ENCODE results near the gene RLN1. TPM values are rescaled to one million over a fixed set of nuclear protein-coding genes. Genes with fewer than 3 reads are reported as not detected.
"Not testable (repeated sequence)": the region's sequence is repeated elsewhere in the genome, so short reads cannot be mapped to it uniquely, and the experiment has no call there.

The RLN1 gene
- polyA plus RNA-seq, 1 donor from 2014 or later = not detected

DNA sequence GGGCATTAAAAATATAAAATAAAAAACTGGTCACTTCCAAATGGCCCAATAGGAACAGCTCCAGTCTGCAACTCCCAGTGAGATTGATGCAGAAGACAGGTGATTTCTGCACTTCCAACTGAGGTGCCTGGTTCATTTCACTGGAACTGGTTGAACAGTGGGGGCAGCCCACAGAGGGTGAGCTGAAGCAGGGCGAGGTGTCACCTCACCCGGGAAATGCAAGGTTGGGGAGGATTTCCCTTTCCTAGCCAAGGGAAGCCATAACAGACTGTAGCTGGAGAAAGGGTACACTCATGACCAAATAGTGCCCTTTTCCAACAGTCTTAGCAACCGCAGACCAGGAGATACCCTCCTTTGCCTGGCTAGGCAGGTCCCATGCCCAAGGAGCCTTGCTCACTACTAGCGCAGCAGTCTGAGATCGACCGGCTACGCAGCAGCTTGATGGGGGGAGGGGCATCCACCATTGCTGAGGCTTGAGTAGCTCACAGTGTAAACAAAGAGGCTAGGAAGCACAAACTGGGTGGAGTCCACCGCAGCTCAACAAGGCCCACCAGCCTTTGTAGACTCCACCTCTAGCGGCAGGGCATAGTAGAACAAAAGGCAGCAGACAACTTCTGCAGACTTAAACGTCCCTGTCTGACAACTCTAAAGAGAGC lies 12.7 kb downstream of the RLN1 start:
- Histone ChIP-seq H3K4me3 (ENCODE audit: low read length) (no peak overlapping the region), H3K9ac (ENCODE audit: low read length) (no peak overlapping the region), H3K79me2 (replicated peaks; ENCODE audit: insufficient read depth, low read length) (no peaks in the 10 kb centered on the region), H3K36me3 (ENCODE audit: insufficient read depth, low read length) (no peaks in the 10 kb centered on the region), H3K27me3 (ENCODE audit: insufficient read depth, low read depth, low read length) (no peaks in the 10 kb centered on the region), H3K27ac (ENCODE audit: low read length) (no peak overlapping the region), H4K20me1 (ENCODE audit: insufficient read depth) (no peaks in the 10 kb centered on the region), H3K4me2 (ENCODE audit: low read length) (no peak overlapping the region), H2AFZ (ENCODE audit: low read depth, low read length) (no peak overlapping the region), H3K9me2 (ENCODE audit: insufficient read depth, low read length) (no peaks in the 10 kb centered on the region), H3K9me3 (ENCODE audit: low read length) (no peaks in the 10 kb centered on the region), H3F3A (ENCODE audit: insufficient read depth, low read length, poor library complexity, severe bottlenecking) (no peaks in the 10 kb centered on the region)
- TF ChIP-seq SMC3 (conservative IDR thresholded peaks at IDR 0.05; ENCODE audit: poor library complexity) (no peak), EP300 (conservative IDR thresholded peaks at IDR 0.05; ENCODE audit: poor library complexity, severe bottlenecking) (no peak), TAF1 (IDR thresholded peaks at IDR 0.05; ENCODE audit: low read depth) (no peak), POLR2AphosphoS5 (IDR thresholded peaks at IDR 0.05) (no peak), EZH2 (IDR thresholded peaks at IDR 0.05; ENCODE audit: borderline replicate concordance, insufficient read depth, low read length, poor library complexity, severe bottlenecking) (no peak), RAD21 (conservative IDR thresholded peaks at IDR 0.05) (no peak), MXI1 (conservative IDR thresholded peaks at IDR 0.05; ENCODE audit: poor library complexity, severe bottlenecking) (no peak)
- TF ChIP-seq, protein P1, sequence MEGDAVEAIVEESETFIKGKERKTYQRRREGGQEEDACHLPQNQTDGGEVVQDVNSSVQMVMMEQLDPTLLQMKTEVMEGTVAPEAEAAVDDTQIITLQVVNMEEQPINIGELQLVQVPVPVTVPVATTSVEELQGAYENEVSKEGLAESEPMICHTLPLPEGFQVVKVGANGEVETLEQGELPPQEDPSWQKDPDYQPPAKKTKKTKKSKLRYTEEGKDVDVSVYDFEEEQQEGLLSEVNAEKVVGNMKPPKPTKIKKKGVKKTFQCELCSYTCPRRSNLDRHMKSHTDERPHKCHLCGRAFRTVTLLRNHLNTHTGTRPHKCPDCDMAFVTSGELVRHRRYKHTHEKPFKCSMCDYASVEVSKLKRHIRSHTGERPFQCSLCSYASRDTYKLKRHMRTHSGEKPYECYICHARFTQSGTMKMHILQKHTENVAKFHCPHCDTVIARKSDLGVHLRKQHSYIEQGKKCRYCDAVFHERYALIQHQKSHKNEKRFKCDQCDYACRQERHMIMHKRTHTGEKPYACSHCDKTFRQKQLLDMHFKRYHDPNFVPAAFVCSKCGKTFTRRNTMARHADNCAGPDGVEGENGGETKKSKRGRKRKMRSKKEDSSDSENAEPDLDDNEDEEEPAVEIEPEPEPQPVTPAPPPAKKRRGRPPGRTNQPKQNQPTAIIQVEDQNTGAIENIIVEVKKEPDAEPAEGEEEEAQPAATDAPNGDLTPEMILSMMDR (IDR thresholded peaks at IDR 0.05; ENCODE audit: poor library complexity, severe bottlenecking) = no peak
- TF ChIP-seq, protein P2, sequence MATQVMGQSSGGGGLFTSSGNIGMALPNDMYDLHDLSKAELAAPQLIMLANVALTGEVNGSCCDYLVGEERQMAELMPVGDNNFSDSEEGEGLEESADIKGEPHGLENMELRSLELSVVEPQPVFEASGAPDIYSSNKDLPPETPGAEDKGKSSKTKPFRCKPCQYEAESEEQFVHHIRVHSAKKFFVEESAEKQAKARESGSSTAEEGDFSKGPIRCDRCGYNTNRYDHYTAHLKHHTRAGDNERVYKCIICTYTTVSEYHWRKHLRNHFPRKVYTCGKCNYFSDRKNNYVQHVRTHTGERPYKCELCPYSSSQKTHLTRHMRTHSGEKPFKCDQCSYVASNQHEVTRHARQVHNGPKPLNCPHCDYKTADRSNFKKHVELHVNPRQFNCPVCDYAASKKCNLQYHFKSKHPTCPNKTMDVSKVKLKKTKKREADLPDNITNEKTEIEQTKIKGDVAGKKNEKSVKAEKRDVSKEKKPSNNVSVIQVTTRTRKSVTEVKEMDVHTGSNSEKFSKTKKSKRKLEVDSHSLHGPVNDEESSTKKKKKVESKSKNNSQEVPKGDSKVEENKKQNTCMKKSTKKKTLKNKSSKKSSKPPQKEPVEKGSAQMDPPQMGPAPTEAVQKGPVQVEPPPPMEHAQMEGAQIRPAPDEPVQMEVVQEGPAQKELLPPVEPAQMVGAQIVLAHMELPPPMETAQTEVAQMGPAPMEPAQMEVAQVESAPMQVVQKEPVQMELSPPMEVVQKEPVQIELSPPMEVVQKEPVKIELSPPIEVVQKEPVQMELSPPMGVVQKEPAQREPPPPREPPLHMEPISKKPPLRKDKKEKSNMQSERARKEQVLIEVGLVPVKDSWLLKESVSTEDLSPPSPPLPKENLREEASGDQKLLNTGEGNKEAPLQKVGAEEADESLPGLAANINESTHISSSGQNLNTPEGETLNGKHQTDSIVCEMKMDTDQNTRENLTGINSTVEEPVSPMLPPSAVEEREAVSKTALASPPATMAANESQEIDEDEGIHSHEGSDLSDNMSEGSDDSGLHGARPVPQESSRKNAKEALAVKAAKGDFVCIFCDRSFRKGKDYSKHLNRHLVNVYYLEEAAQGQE (IDR thresholded peaks at IDR 0.05; ENCODE audit: borderline replicate concordance) = no peak

DNA sequence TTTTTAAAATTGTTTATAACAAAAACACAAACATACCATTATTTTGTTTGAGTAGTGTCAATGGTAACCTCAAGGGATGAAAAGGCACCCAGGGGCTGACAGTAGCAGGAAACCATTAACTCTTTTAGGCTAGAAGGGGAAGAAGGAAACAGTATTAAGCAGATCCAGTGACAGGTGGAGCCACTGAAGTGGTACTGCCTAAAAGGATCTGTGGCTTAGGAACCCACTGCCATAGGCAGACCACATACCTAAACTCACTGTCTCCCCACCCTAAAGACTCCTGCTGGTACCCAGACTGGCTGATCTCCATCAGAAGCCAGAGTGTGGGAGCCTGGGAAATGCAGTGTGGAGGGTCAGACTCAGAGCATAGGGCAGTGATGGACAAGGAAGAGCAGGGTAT lies 13.5 kb downstream of the RLN1 start:
- no peak for TF ChIP-seq SMC3 (conservative IDR thresholded peaks at IDR 0.05; ENCODE audit: poor library complexity)
- TF ChIP-seq MXI1 (conservative IDR thresholded peaks at IDR 0.05; ENCODE audit: poor library complexity, severe bottlenecking) = no peak
- no peak for TF ChIP-seq RAD21 (conservative IDR thresholded peaks at IDR 0.05)
- no peak for TF ChIP-seq EZH2 (IDR thresholded peaks at IDR 0.05; ENCODE audit: borderline replicate concordance, insufficient read depth, low read length, poor library complexity, severe bottlenecking)
- TF ChIP-seq, protein P2 (IDR thresholded peaks at IDR 0.05; ENCODE audit: borderline replicate concordance) = no peak
- TF ChIP-seq, protein P1 (IDR thresholded peaks at IDR 0.05; ENCODE audit: poor library complexity, severe bottlenecking) = no peak
- TF ChIP-seq EP300 (conservative IDR thresholded peaks at IDR 0.05; ENCODE audit: poor library complexity, severe bottlenecking) = no peak
- no peak for TF ChIP-seq POLR2AphosphoS5 (IDR thresholded peaks at IDR 0.05)
- no peak for TF ChIP-seq TAF1 (IDR thresholded peaks at IDR 0.05; ENCODE audit: low read depth)
- Histone ChIP-seq H3K79me2 (replicated peaks; ENCODE audit: insufficient read depth, low read length) (no peaks in the 10 kb centered on the region), H2AFZ (ENCODE audit: low read depth, low read length) (no peak overlapping the region), H3F3A (ENCODE audit: insufficient read depth, low read length, poor library complexity, severe bottlenecking) (no peaks in the 10 kb centered on the region), H3K27me3 (ENCODE audit: insufficient read depth, low read depth, low read length) (no peaks in the 10 kb centered on the region), H3K36me3 (ENCODE audit: insufficient read depth, low read length) (no peaks in the 10 kb centered on the region), H4K20me1 (ENCODE audit: insufficient read depth) (no peaks in the 10 kb centered on the region), H3K9ac (ENCODE audit: low read length) (no peak overlapping the region), H3K9me2 (ENCODE audit: insufficient read depth, low read length) (no peaks in the 10 kb centered on the region), H3K27ac (ENCODE audit: low read length) (no peak overlapping the region), H3K4me3 (ENCODE audit: low read length) (no peak overlapping the region), H3K4me2 (ENCODE audit: low read length) (no peak overlapping the region), H3K9me3 (ENCODE audit: low read length) (no peaks in the 10 kb centered on the region)

DNA sequence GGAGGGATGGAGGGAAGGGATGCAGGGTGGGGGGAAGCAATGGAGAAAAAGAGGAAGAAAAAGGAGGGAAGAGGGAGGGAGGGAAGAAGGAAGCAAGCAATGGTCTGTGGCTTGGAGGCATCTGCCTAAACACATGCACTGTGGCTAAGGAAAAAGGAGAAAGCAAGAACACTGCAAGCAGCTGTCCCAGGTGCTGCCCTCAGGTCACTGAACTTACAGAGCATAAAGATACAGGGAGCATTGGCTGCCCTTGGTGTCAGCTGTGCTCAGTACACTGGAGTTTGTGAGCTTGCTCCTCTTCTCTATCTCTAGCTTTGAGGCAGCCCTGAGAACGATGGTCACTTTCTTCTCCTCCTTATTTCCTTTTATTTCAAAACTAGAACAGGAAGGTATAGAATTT lies 18.1 kb downstream of the RLN1 start:
- not testable (repeated sequence) for H4K20me1 ChIP-seq (ENCODE audit: insufficient read depth); H2AFZ ChIP-seq (ENCODE audit: low read depth, low read length); H3K4me2 ChIP-seq (ENCODE audit: low read length); H3K79me2 ChIP-seq (replicated peaks; ENCODE audit: insufficient read depth, low read length); H3K9me3 ChIP-seq (ENCODE audit: low read length); H3K9me2 ChIP-seq (ENCODE audit: insufficient read depth, low read length); H3K36me3 ChIP-seq (ENCODE audit: insufficient read depth, low read length); H3K4me3 ChIP-seq (ENCODE audit: low read length); H3K27me3 ChIP-seq (ENCODE audit: insufficient read depth, low read depth, low read length); H3F3A ChIP-seq (ENCODE audit: insufficient read depth, low read length, poor library complexity, severe bottlenecking); H3K27ac ChIP-seq (ENCODE audit: low read length); H3K9ac ChIP-seq (ENCODE audit: low read length)

All from neural cell (in vitro differentiated cells).